ENCODE data around the gene CCDC178. TPM values are rescaled to one million over a fixed set of nuclear protein-coding genes. Genes with fewer than 3 reads are reported as not detected.

CCDC178 gene
- total and polyA plus RNA-seq, 2 donors (not counting 3 experiments of a cell fraction or from before 2014, with no cell fraction given) = 0.80 to 1.6 TPM

GRCh38 chr18:33444709-33445108 lies 4.2 kb upstream of the CCDC178 start:
- Histone ChIP-seq H3K27me3 (ENCODE audit: control insufficient read depth in 2 of 2, insufficient read depth in 2 of 2, low read length in 2 of 2) (peaks cover 8 to 21% of the 10 kb centered on the region in 2 experiments), H3K79me2 (ENCODE audit: control insufficient read depth, insufficient read depth, low read length) (no peaks in the 10 kb centered on the region), H3K27ac (ENCODE audit: insufficient read depth, low read depth, low read length) (no peak overlapping the region), H3K4me3 (replicated peaks in 1 of 3; ENCODE audit: insufficient read depth in 1 of 3, low read depth in 1 of 3, low read length in 3 of 3) (no peak overlapping the region), H2AFZ (ENCODE audit: low read depth, low read length) (no peak overlapping the region), H4K20me1 (replicated peaks; ENCODE audit: control insufficient read depth, extremely low read depth, insufficient read depth, low read length) (no peaks in the 10 kb centered on the region), H3K36me3 (ENCODE audit: control insufficient read depth in 2 of 2, extremely low read depth in 1 of 2, insufficient read depth in 2 of 2, low read length in 2 of 2) (no peaks in the 10 kb centered on the region), H3K9ac (replicated peaks; ENCODE audit: extremely low read depth, insufficient read depth, low read length) (no peak overlapping the region), H3K9me1 (replicated peaks; ENCODE audit: control insufficient read depth, extremely low read depth, insufficient read depth, low read length) (no peaks in the 10 kb centered on the region), H3K9me3 (replicated peaks; ENCODE audit: control insufficient read depth, insufficient read depth, low read length) (no peaks in the 10 kb centered on the region), H3K4me1 (ENCODE audit: control insufficient read depth, extremely low read depth, insufficient read depth, low read length) (no peaks in the 10 kb centered on the region), H3K4me2 (ENCODE audit: insufficient read depth, low read length) (no peak overlapping the region)
- intact Hi-C loops (cut with micrococcal nuclease) (loop anchor here (5.0 kb wide), 1 partner anchor 212 kb away; no protein-coding TSS in a partner anchor), dilution Hi-C loops (cut with MboI; ENCODE audit: extremely low pct_ligation_motif_present, low sequenced_read_pairs) (no loop called here)
- ChIA-PET POLR2A (no interaction called here), CTCF (interaction anchor here (1.4 kb wide), 1 partner anchor 29 kb away, joined by 3 read pairs; no protein-coding TSS in a partner anchor)
- DNase-seq (ENCODE audit: low read depth, low spot score) (no peak), FAIRE-seq (no peak)
- no TSS peak for BruUV-seq (replicated peaks)
- TF ChIP-seq FOS (IDR thresholded peaks at IDR 0.05; ENCODE audit: borderline replicate concordance, insufficient read depth, low read length) = no peak
- TF ChIP-seq POLR2AphosphoS5 (IDR thresholded peaks at IDR 0.05; ENCODE audit: insufficient read depth, low read depth, low read length) = no peak
- no peak for TF ChIP-seq MYC (IDR thresholded peaks at IDR 0.05; ENCODE audit: low read depth, low read length)
- no peak for TF ChIP-seq MAX (IDR thresholded peaks at IDR 0.05; ENCODE audit: insufficient read depth, insufficient read length)
- TF ChIP-seq EZH2 (IDR thresholded peaks at IDR 0.05; ENCODE audit: borderline replicate concordance, low read depth, low read length, severe bottlenecking) = no peak
- no peak for TF ChIP-seq POLR2A (IDR thresholded peaks at IDR 0.05; ENCODE audit: low read depth, low read length)
- no peak for TF ChIP-seq GATA2 (IDR thresholded peaks at IDR 0.05; ENCODE audit: insufficient read depth, insufficient read length, low read depth, low read length)
- TF ChIP-seq JUN (IDR thresholded peaks at IDR 0.05; ENCODE audit: borderline replicate concordance, insufficient read depth, insufficient read length, low read depth) = no peak
- no peak for TF ChIP-seq CTCF (IDR thresholded peaks at IDR 0.05; ENCODE audit: extremely low read depth in 1 of 2, insufficient read depth in 1 of 2, low read depth in 1 of 2, low read length in 2 of 2)
